Peyer's patch (tissue), 4 donors: ENCODE results near the gene LIF.

Source experiments
- CTCF ChIP-seq, 6 experiments: fragments of 450-650 bp in 4 of 6; fragments of 200-600 bp in 2 of 6; sonication (generic) in 1 of 6; IDR thresholded peaks; one replicate each; pipeline ENCODE4 v1.5.1; 2017 to 2019; ENCODE audit warnings: antibody characterized with exemption in 6 of 6, mild to moderate bottlenecking in 3 of 6, moderate library complexity in 1 of 6
- POLR2A ChIP-seq, 2 donors: fragments of 450-650 bp; IDR thresholded peaks; one replicate each; pipeline ENCODE4 v1.5.1; 2017; ENCODE audit warnings: antibody characterized with exemption in 2 of 2, mild to moderate bottlenecking in 2 of 2, moderate library complexity in 2 of 2

GRCh38 chr22:30265823-30266444 is 19.4 kb upstream of the LIF start:
- no peak for TF ChIP-seq CTCF (IDR thresholded peaks at IDR 0.05)
- no peak for TF ChIP-seq POLR2A (IDR thresholded peaks at IDR 0.05)
